IgD-negative memory B cell (primary cell): ENCODE data around the gene FZD10. TPM values are rescaled to one million over a fixed set of nuclear protein-coding genes. Genes with fewer than 3 reads are reported as not detected.

Source experiments
- H3K27ac Mint-ChIP-seq, 3 donors: one replicate each; pipeline ENCODE4 v1.8.0; 2020 to 2022; ENCODE audit warnings: mild to moderate bottlenecking in 3 of 3, mixed read lengths in 3 of 3, moderate library complexity in 1 of 3
- H3K27me3 Mint-ChIP-seq: one replicate; pipeline ENCODE4 v1.8.0; 2021; ENCODE audit warnings: mixed read lengths
- H3K36me3 Mint-ChIP-seq: one replicate; pipeline ENCODE4 v1.8.0; 2020; ENCODE audit warnings: mild to moderate bottlenecking, mixed read lengths
- H3K4me1 Mint-ChIP-seq, 3 donors: one replicate each; pipeline ENCODE4 v1.8.0; 2020 to 2022; ENCODE audit warnings: mixed read lengths in 3 of 3, mild to moderate bottlenecking in 1 of 3
- H3K4me3 Mint-ChIP-seq, 4 donors: one replicate each; pipeline ENCODE4 v1.8.0; 2020 to 2022; ENCODE audit warnings: mild to moderate bottlenecking in 4 of 4, mixed read lengths in 4 of 4, moderate library complexity in 3 of 4
- H3K9me3 Mint-ChIP-seq, 3 donors: one replicate each; pipeline ENCODE4 v1.8.0; 2020 to 2021; ENCODE audit warnings: mixed read lengths in 3 of 3, mild to moderate bottlenecking in 1 of 3
- polyA plus RNA-seq: library from polyadenylated mRNA; unstranded; fragments of 300-500 nt; fragmentation: Illumina TruSeq; gene quantifications from one replicate; pipeline ENCODE4 v1.2.3, GENCODE V29; 2021

The FZD10 gene
- polyA plus RNA-seq, 1 donor from 2014 or later = not detected

DNA sequence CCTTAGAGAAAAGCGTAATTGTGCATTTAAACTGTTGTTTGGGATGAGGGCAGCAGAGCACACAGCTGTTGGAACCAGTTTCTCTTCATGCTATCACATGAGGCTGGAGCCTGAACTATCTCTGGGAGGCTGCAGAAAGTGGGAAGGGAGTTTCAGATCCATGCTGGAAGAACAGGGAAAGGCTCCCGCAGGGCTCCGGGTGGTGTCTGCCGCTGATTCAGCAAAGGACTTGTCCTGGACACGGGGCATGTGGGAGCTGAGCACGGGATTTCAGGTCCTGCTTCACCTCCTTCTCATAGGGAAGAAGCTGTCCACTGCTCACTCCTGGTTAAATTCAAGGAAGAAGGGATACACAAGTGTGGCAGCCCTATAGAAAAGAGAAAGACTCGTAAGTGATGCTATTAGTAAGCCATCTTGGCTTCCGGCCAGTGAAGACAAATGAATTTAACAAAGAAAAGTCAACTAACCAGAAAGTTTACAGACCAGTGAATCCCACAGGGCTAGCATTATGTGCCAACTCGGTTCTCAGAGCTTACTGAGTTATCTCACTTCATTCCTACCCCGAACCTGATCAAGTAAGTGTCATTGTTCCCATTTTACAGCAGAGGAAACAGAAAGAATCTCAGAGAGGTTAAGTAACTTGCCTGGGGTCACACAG, 6.7 kb upstream of the FZD10 start:
- Mint-ChIP-seq H3K27me3 (peaks cover 14% of the 10 kb centered on the region), H3K4me3 (no peak overlapping the region), H3K4me1 (peaks cover 0 to 2% (median 0%) of the 10 kb centered on the region in 3 donors), H3K27ac (no peak overlapping the region), H3K36me3 (no peaks in the 10 kb centered on the region), H3K9me3 (peaks cover 0 to 5% (median 2%) of the 10 kb centered on the region in 3 donors)

DNA sequence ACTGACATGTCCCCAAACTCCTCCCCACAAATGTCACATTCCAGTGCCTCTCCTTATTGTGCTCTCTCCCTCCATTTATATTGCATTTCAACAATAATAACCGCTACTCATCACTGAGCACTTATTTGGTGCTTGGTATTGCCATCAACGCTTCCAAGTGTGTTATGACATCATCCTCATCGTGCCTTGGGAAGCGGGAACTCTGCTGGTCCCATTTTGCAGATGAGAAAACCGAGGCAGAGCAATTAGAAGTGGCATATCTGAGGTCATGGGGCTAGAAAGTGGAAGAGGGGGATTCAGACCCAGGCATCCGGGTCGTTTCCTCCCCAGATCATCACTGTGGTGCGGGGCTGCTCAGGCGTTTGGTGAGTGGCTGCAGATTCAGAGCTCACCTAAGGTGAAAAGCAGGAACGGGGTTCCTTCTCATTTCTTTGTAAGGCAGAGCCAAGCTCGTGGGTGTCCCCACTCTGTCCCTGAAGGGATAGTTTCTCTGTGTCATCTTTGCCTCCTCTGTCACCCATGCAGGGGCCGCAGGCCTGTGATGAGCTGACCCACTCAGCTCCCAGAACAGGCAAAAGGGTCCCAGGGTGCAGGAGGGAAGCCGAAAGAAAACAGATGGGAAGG, 5.5 kb upstream of the FZD10 start:
- no peak overlapping the region for H3K4me3 Mint-ChIP-seq
- H3K36me3 Mint-ChIP-seq = no peaks in the 10 kb centered on the region
- H3K9me3 Mint-ChIP-seq = peaks cover 0 to 5% (median 2%) of the 10 kb centered on the region in 3 donors
- peaks cover 16% of the 10 kb centered on the region for H3K27me3 Mint-ChIP-seq
- no peak overlapping the region for H3K27ac Mint-ChIP-seq
- peaks cover 0 to 2% (median 0%) of the 10 kb centered on the region in 3 donors for H3K4me1 Mint-ChIP-seq

DNA sequence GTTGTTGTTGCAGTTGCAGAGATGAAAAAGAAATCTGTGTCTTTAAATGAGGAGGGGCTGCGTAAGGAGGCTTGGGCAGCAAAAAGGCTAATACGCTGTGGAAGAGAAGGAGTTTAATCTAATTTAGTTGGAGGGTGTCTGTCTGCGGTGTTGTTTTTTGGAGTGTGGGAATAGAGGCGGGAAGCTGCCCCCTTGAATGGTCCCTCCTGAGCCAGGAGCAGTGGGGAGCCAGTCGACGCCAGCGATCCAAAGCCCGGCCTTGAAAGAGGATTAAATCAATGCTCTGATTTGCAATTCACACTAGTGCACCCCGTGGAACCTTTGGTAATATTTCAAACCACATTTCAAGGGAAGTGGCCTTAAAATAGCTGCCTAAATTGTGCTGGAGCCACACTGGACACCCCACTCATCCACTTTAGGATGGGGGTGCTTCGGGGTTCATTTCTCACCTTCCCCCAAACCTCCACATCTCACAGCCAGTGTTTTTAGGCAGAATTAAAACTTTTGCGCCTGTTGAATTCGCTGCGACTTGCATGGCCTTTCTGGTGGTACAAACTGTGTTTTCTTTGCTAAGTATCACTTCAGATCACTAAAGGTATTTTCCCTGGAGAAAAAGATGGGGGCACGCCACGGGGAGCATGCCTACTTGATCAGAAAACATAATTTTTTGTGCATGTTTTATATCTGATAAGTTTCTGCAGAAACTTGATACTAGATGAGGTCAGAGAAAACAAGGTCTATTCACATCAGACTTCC, 4.1 kb upstream of the FZD10 start:
- Mint-ChIP-seq H3K27me3 (peaks cover 20% of the 10 kb centered on the region), H3K4me1 (peaks cover 0 to 2% (median 0%) of the 10 kb centered on the region in 3 donors), H3K36me3 (no peaks in the 10 kb centered on the region), H3K4me3 (no peak overlapping the region), H3K27ac (no peak overlapping the region), H3K9me3 (peaks cover 0 to 5% (median 2%) of the 10 kb centered on the region in 3 donors)

DNA sequence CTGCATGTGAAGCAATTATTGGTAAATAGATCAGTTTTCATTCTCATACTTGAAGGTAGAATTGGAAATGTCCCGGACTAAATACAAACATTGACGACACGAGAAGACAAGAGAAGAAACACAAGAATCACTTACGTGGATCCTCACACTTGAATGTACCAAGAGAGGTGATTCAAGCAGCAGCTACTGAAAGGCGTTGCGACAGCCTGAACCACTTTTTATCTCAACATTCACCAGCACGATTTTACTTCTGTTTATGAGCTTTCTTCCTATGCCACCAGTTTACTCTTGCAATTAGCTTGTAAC, 3.6 kb upstream of the FZD10 start:
- peaks cover 0 to 2% (median 0%) of the 10 kb centered on the region in 3 donors for H3K4me1 Mint-ChIP-seq
- H3K9me3 Mint-ChIP-seq = peaks cover 0 to 5% (median 2%) of the 10 kb centered on the region in 3 donors
- H3K4me3 Mint-ChIP-seq = no peak overlapping the region
- peaks cover 23% of the 10 kb centered on the region for H3K27me3 Mint-ChIP-seq
- H3K27ac Mint-ChIP-seq = no peak overlapping the region
- H3K36me3 Mint-ChIP-seq = no peaks in the 10 kb centered on the region

DNA sequence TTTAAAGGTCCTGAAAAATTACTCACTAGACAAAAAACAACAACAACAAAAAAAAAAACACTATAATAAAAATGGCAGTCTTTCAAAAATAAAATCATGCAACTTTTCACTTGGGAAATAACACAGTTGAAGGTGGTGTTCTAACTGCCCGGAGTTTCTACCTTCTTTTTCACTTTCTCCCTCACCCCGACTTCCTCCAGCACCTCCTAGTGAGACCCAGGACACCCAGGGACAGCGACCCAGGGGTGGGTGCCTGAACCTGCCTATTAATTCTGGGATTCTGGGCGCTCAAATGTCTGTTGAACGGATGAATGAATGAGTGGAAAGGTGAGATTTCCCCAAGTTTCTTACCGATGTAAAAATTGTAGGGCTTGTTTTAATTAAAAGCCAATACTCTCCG, 2.0 kb upstream of the FZD10 start:
- Mint-ChIP-seq H3K27ac (no peak overlapping the region), H3K4me1 (peaks cover 0 to 2% (median 0%) of the 10 kb centered on the region in 3 donors), H3K9me3 (peaks cover 0 to 1% (median 0%) of the 10 kb centered on the region in 3 donors), H3K4me3 (no peak overlapping the region), H3K27me3 (peaks cover 31% of the 10 kb centered on the region), H3K36me3 (no peaks in the 10 kb centered on the region)

DNA sequence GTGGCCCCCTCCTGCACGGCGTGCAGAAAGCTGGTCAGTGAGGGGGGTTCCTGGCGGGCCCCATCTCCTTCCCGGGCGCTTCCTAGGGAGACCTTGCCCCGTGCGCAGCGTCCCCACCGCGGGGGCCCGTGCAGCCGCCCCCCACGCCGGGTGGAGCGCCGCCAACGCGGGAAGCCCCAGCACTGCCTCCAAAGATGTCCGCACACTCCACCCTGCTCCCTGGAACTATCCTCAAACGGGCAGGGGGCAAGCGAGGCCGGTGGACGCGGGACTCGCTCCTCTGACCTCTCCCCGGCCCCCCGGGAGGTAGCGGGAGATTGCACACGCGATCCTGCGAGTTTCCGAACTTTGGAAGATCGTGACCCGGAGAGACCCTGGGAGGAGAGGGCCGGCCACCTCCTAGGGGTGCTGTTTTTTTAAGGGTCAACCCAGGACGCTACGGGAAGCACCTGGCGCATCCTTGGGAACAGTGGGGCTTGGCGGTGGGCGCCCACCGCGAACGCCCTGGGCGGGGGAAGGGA, 1.5 kb upstream of the FZD10 start:
- H3K4me3 Mint-ChIP-seq = no peak overlapping the region
- peaks cover 29% of the 10 kb centered on the region for H3K27me3 Mint-ChIP-seq
- no peak overlapping the region for H3K27ac Mint-ChIP-seq
- H3K4me1 Mint-ChIP-seq = peaks cover 0 to 2% (median 0%) of the 10 kb centered on the region in 3 donors
- H3K9me3 Mint-ChIP-seq = peaks cover 0 to 1% (median 0%) of the 10 kb centered on the region in 3 donors
- H3K36me3 Mint-ChIP-seq = no peaks in the 10 kb centered on the region

DNA sequence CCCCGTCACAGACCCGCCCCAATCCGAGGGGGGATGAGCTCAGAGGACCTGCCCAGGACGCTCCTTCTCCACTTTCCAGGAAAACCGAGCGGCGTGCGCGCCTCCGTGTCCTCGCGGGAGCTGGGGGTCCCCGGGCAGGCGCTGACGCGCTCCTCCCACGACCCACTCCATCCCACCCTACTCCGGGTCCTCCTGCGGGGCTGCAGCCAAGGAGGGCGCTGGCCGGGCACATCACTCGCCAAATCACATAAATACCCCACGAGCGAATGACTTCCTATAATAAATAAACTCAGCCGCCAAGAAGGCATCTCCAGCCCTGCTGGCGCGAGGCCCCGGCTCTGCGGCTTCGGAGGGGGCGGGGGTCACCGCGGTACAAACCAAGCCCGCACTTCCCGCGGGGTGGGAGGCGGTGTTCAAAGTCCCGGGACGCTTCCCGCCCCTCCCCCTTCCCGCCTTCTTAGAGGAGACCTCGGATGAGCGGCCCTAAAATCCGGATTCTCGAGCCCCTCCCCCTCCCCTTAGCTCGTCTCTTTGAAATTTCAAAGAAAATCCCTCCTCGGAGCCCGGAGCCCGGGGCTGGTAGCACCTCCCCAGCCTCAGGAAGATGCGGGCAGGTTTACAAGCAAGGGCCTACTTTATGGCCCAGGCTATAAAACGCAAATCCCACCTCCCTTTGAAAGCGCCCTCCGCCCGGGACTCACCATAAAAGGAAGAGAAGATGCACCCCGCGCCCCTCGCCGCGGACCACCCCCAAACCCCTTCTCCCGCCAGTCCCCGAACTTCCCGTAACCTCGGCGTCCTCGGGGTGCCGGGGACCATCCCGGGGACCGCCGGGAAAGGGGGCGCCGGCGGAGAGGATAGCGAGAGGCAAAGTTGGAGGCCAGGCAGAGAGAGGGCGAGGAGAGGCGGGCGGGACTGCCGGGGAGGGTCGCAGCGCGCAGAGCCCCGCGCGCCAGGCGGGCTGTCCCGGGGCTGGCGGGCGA, 712 bp upstream of the FZD10 start:
- Mint-ChIP-seq H3K9me3 (peaks cover 0 to 1% (median 0%) of the 10 kb centered on the region in 3 donors), H3K27me3 (peaks cover 27% of the 10 kb centered on the region)

DNA sequence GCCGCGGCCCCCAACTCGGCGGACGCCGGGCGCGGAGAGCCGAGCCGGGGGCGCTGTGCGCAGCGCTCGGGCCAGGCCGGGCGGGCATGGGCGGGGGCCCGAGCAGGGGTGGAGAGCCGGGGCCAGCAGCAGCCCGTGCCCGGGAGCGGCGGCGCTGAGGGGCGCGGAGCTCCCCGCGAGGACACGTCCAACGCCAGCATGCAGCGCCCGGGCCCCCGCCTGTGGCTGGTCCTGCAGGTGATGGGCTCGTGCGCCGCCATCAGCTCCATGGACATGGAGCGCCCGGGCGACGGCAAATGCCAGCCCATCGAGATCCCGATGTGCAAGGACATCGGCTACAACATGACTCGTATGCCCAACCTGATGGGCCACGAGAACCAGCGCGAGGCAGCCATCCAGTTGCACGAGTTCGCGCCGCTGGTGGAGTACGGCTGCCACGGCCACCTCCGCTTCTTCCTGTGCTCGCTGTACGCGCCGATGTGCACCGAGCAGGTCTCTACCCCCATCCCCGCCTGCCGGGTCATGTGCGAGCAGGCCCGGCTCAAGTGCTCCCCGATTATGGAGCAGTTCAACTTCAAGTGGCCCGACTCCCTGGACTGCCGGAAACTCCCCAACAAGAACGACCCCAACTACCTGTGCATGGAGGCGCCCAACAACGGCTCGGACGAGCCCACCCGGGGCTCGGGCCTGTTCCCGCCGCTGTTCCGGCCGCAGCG, 639 bp downstream of the FZD10 start:
- H3K27ac Mint-ChIP-seq = no peak overlapping the region
- H3K4me3 Mint-ChIP-seq = peak overlapping the region in 2 of 4 donors; percentile 72 to 76
- H3K36me3 Mint-ChIP-seq = no peaks in the 10 kb centered on the region
- peaks cover 0 to 2% (median 1%) of the 10 kb centered on the region in 3 donors for H3K4me1 Mint-ChIP-seq
- H3K27me3 Mint-ChIP-seq = peaks cover 22% of the 10 kb centered on the region
- H3K9me3 Mint-ChIP-seq = peaks cover 0 to 3% (median 0%) of the 10 kb centered on the region in 3 donors

More for the DNA sequence above, 712 bp upstream of the FZD10 start:
- Mint-ChIP-seq H3K4me3 (peak overlapping the region in 1 of 4 donors; percentile 58), H3K36me3 (no peaks in the 10 kb centered on the region), H3K4me1 (peaks cover 0 to 2% (median 1%) of the 10 kb centered on the region in 3 donors), H3K27ac (no peak overlapping the region)

DNA sequence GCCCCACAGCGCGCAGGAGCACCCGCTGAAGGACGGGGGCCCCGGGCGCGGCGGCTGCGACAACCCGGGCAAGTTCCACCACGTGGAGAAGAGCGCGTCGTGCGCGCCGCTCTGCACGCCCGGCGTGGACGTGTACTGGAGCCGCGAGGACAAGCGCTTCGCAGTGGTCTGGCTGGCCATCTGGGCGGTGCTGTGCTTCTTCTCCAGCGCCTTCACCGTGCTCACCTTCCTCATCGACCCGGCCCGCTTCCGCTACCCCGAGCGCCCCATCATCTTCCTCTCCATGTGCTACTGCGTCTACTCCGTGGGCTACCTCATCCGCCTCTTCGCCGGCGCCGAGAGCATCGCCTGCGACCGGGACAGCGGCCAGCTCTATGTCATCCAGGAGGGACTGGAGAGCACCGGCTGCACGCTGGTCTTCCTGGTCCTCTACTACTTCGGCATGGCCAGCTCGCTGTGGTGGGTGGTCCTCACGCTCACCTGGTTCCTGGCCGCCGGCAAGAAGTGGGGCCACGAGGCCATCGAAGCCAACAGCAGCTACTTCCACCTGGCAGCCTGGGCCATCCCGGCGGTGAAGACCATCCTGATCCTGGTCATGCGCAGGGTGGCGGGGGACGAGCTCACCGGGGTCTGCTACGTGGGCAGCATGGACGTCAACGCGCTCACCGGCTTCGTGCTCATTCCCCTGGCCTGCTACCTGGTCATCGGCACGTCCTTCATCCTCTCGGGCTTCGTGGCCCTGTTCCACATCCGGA, 1.4 kb downstream of the FZD10 start:
- H3K4me1 Mint-ChIP-seq = peaks cover 0 to 2% (median 1%) of the 10 kb centered on the region in 3 donors
- no peaks in the 10 kb centered on the region for H3K36me3 Mint-ChIP-seq
- no peak overlapping the region for H3K27ac Mint-ChIP-seq
- H3K27me3 Mint-ChIP-seq = peaks cover 20% of the 10 kb centered on the region
- peaks cover 0 to 3% (median 0%) of the 10 kb centered on the region in 3 donors for H3K9me3 Mint-ChIP-seq
- H3K4me3 Mint-ChIP-seq = no peak overlapping the region

DNA sequence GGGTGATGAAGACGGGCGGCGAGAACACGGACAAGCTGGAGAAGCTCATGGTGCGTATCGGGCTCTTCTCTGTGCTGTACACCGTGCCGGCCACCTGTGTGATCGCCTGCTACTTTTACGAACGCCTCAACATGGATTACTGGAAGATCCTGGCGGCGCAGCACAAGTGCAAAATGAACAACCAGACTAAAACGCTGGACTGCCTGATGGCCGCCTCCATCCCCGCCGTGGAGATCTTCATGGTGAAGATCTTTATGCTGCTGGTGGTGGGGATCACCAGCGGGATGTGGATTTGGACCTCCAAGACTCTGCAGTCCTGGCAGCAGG, 1.9 kb downstream of the FZD10 start:
- peaks cover 1% of the 10 kb centered on the region for H3K36me3 Mint-ChIP-seq
- peaks cover 0 to 5% (median 0%) of the 10 kb centered on the region in 3 donors for H3K9me3 Mint-ChIP-seq
- no peak overlapping the region for H3K27ac Mint-ChIP-seq
- peaks cover 0 to 2% (median 1%) of the 10 kb centered on the region in 3 donors for H3K4me1 Mint-ChIP-seq
- H3K4me3 Mint-ChIP-seq = no peak overlapping the region
- peaks cover 20% of the 10 kb centered on the region for H3K27me3 Mint-ChIP-seq

DNA sequence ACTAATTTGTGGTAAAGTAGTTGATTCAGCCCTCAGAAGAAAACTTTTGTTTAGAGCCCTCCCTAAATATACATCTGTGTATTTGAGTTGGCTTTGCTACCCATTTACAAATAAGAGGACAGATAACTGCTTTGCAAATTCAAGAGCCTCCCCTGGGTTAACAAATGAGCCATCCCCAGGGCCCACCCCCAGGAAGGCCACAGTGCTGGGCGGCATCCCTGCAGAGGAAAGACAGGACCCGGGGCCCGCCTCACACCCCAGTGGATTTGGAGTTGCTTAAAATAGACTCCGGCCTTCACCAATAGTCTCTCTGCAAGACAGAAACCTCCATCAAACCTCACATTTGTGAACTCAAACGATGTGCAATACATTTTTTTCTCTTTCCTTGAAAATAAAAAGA, 2.7 kb downstream of the FZD10 start:
- Mint-ChIP-seq H3K36me3 (peaks cover 1% of the 10 kb centered on the region), H3K27me3 (peaks cover 20% of the 10 kb centered on the region), H3K27ac (no peak overlapping the region), H3K9me3 (peaks cover 0 to 5% (median 0%) of the 10 kb centered on the region in 3 donors), H3K4me3 (no peak overlapping the region), H3K4me1 (peaks cover 0 to 2% (median 1%) of the 10 kb centered on the region in 3 donors)

DNA sequence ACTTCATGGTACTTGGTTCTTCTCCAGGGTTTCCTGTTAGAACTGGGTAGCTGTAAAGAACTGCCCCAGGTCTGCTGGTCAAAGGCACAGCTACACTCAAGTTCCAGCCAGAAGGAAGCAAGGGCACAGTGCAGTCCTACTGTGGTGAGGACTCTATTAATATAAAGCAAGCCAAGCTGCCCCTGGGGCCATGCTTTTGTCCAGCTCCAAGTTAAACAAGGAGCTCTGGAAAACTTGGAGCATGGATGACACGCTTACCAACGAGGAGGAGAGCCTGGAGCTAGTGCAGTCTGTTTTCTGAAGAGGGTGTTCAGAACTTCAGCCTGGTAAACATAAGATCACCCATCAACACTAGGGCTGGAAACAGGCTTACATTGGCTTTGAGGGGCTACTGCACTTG, 4.0 kb downstream of the FZD10 start:
- Mint-ChIP-seq H3K9me3 (peaks cover 0 to 7% (median 5%) of the 10 kb centered on the region in 3 donors), H3K27ac (no peak overlapping the region), H3K4me1 (peaks cover 0 to 1% (median 0%) of the 10 kb centered on the region in 3 donors), H3K36me3 (peaks cover 1% of the 10 kb centered on the region), H3K4me3 (no peak overlapping the region), H3K27me3 (peaks cover 17% of the 10 kb centered on the region)

DNA sequence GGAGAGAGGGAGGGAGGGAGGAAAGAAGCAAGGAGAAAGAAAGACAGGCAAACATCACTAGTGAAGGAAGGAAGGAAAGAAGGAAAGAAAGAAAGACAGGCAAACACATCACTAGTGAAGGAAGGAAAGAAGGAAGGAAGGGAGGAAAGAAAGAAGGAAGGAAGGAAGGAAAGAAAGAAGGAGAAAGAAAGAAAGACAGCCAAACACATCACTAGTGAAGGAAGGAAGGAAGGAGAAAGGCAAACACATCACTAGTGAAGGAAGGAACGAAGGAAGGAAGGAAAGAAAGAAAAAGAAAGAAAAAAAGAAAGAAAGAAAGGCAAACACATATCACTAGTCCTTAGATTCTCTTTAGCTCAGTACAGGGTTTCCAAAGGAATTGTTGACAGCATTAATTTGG, 5.3 kb downstream of the FZD10 start:
- Mint-ChIP-seq H3K36me3 (peaks cover 1% of the 10 kb centered on the region), H3K27me3 (peaks cover 14% of the 10 kb centered on the region)

More for the DNA sequence above, 5.3 kb downstream of the FZD10 start:
- H3K4me1 Mint-ChIP-seq = peaks cover 0 to 1% (median 0%) of the 10 kb centered on the region in 3 donors
- no peak overlapping the region for H3K4me3 Mint-ChIP-seq
- H3K27ac Mint-ChIP-seq = no peak overlapping the region
- peaks cover 2 to 7% (median 7%) of the 10 kb centered on the region in 3 donors for H3K9me3 Mint-ChIP-seq
